ENCODE data around the gene LGALS3.

LGALS3 gene

GRCh38 chr14:55191203-55192053 lies 62.4 kb downstream of the LGALS3 start, which contains the start of gene DLGAP5 (continued):
- no peak for TF ChIP-seq ZNF16 (tag by site-specific recombination; IDR thresholded peaks at IDR 0.05; ENCODE audit: low read depth)
- no peak for TF ChIP-seq MYNN (tag by site-specific recombination; IDR thresholded peaks at IDR 0.05; ENCODE audit: borderline replicate concordance)
- no peak for TF ChIP-seq ZNF133 (tag by site-specific recombination; IDR thresholded peaks at IDR 0.05)
- TF ChIP-seq ZNF664 (tag by site-specific recombination; IDR thresholded peaks at IDR 0.05), result no peak
- TF ChIP-seq ZNF600 (tag by site-specific recombination; IDR thresholded peaks at IDR 0.05), result 0 out of 2 replicates have a peak, but pooled peaks have one; percentile 34
- TF ChIP-seq HOXC10 (CRISPR knock-in tag; IDR thresholded peaks at IDR 0.05), result no peak
- TF ChIP-seq ZNF169 (tag by site-specific recombination; IDR thresholded peaks at IDR 0.05), result no peak
- TF ChIP-seq GLIS1 (tag by site-specific recombination; IDR thresholded peaks at IDR 0.05), result no peak
- TF ChIP-seq ZNF366 (tag by site-specific recombination; conservative IDR thresholded peaks at IDR 0.05), result peak; percentile 96
- no peak for TF ChIP-seq ZNF280C (tag by site-specific recombination; IDR thresholded peaks at IDR 0.05)
- TF ChIP-seq ZBTB21 (tag by site-specific recombination; IDR thresholded peaks at IDR 0.05), result 0 out of 2 replicates have a peak, but pooled peaks have one; percentile 21
- TF ChIP-seq INSM2 (tag by site-specific recombination; IDR thresholded peaks at IDR 0.05), result no peak; the same call in 1 of the 2 replicates
- TF ChIP-seq ZNF26 (tag by site-specific recombination; IDR thresholded peaks at IDR 0.05), result no peak
- no peak for TF ChIP-seq ZNF571 (tag by site-specific recombination; IDR thresholded peaks at IDR 0.05)
- TF ChIP-seq ZNF426 (tag by site-specific recombination; IDR thresholded peaks at IDR 0.05), result no peak
- TF ChIP-seq ZNF214 (tag by site-specific recombination; IDR thresholded peaks at IDR 0.05; ENCODE audit: borderline replicate concordance), result no peak
- TF ChIP-seq ZNF23 (tag by site-specific recombination; IDR thresholded peaks at IDR 0.05; ENCODE audit: borderline replicate concordance), result no peak
- no peak for TF ChIP-seq ZSCAN5A (tag by site-specific recombination; IDR thresholded peaks at IDR 0.05)
- peak; percentile 80; the same call in 1 of the 2 replicates for TF ChIP-seq ZBTB6 (tag by site-specific recombination; IDR thresholded peaks at IDR 0.05)
- no peak; the same call in 1 of the 2 replicates for TF ChIP-seq ZNF518A (tag by site-specific recombination; conservative IDR thresholded peaks at IDR 0.05; ENCODE audit: low read depth)
- no peak for TF ChIP-seq ZNF513 (tag by site-specific recombination; IDR thresholded peaks at IDR 0.05)
- TF ChIP-seq ZBTB7A (tag by site-specific recombination; IDR thresholded peaks at IDR 0.05; ENCODE audit: low read depth), result no peak
- peak; percentile 46 for TF ChIP-seq SETDB1 (IDR thresholded peaks at IDR 0.05; ENCODE audit: insufficient read length, low read length)
- no peak for TF ChIP-seq ZNF621 (tag by site-specific recombination; IDR thresholded peaks at IDR 0.05)

Measured in HEK293 (cell line).